Testis (tissue), 3 donors: Measurements from ENCODE around the gene RAB3GAP2. TPM values are rescaled to one million over a fixed set of nuclear protein-coding genes. Genes with fewer than 3 reads are reported as not detected.

Experiments used
- DNase-seq: peaks from one replicate; pipeline ENCODE4 v3.0.0-alpha.2; 2019
- H3K27ac ChIP-seq, 2 donors: fragments of 200-600 bp; sonication (generic); one replicate each; pipeline ENCODE4 v1.5.1; 2019
- H3K27me3 ChIP-seq: fragments of 200-600 bp; sonication (generic); one replicate; pipeline ENCODE4 v1.5.1; 2019
- H3K36me3 ChIP-seq: fragments of 200-600 bp; sonication (generic); one replicate; pipeline ENCODE4 v1.5.1; 2017; ENCODE audit warnings: low read depth; ENCODE audit errors: missing control alignments
- H3K4me1 ChIP-seq: fragments of 200-600 bp; sonication (generic); one replicate; pipeline ENCODE4 v1.5.1; 2019
- H3K4me3 ChIP-seq, 2 donors: fragments of 200-600 bp; sonication (generic); one replicate each; pipeline ENCODE4 v1.5.1; 2017 to 2019
- H3K9me3 ChIP-seq: fragments of 200-600 bp; sonication (generic); one replicate; pipeline ENCODE4 v1.5.1; 2017
- POLR2A ChIP-seq: fragments of 450-650 bp; IDR thresholded peaks from one replicate; pipeline ENCODE4 v1.6.1; 2017; ENCODE audit warnings: antibody characterized with exemption, mild to moderate bottlenecking, moderate library complexity
- WGBS, 2 donors: methylation state at CpG; one replicate each; pipeline ENCODE4 v1.1.5; 2018; 5-methylcytosine and 5-hydroxymethylcytosine counted together
- intact Hi-C: fragments of 100-400 bp; cut with DNase I; formaldehyde crosslinking; loops from one replicate; pipeline ENCODE4 v1.15.1; 2023; ENCODE audit warnings: low total_unique reads
- polyA plus RNA-seq: library from polyadenylated mRNA; stranded (reverse); fragments of 350-450 nt; fragmentation: Illumina TruSeq; extraction: RNeasy Lipid Tissue Mini Kit (QIAGEN cat#74804); gene quantifications from one replicate; pipeline ENCODE4 v1.2.3, GENCODE V29; 2014; ENCODE audit warnings: low read depth, low replicate concordance; ENCODE audit not compliant: insufficient read depth
- total RNA-seq, 2 donors: library from RNA; depleted of rRNA; stranded (reverse); fragments of >200 nt; gene quantifications; one replicate each; pipeline ENCODE4 v1.2.3, GENCODE V29; 2016
- TF ChIP-seq, protein P1 (sequence below), 3 experiments: fragments of 450-650 bp in 2 of 3; fragments of 200-600 bp in 1 of 3; sonication (generic) in 1 of 3; IDR thresholded peaks; one replicate each; pipeline ENCODE4 v1.5.1; 2016 to 2019; ENCODE audit warnings: antibody characterized with exemption in 3 of 3, mild to moderate bottlenecking in 2 of 3, moderate library complexity in 1 of 3

Gene RAB3GAP2
- total and polyA plus RNA-seq, 3 donors from 2014 or later: 17.9 to 28.7 (median 24.6) TPM

DNA sequence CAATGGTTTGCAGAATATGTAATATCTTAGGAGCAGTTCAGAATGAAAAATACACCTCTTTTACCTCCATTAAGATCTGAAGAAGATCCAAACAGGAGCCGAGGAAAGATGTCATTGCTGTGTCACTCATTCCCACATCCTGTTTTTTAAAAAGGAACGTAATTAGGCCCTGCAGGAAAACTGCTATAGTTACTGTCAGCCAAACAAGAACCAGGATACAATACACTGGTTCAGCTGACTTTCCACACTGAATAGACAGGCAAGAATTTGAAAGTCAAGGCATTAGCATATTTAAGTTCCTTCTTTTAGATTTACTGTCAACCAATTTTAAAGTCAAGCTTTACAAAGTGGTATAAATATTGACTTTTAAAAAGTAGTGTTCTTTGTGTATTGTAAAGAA is 114.5 kb downstream of the RAB3GAP2 start:
- Histone ChIP-seq H3K4me3 (no peak overlapping the region), H3K9me3 (no peaks in the 10 kb centered on the region), H3K27ac (no peak overlapping the region), H3K4me1 (no peaks in the 10 kb centered on the region), H3K36me3 (no peaks in the 10 kb centered on the region), H3K27me3 (no peaks in the 10 kb centered on the region)
- 74 to 85% methylated on average over 2 of the region's 2 CpGs for WGBS, 2 donors
- intact Hi-C loops: no loop called here
- DNase-seq: no peak
- TF ChIP-seq POLR2A: no peak
- TF ChIP-seq, protein P1, sequence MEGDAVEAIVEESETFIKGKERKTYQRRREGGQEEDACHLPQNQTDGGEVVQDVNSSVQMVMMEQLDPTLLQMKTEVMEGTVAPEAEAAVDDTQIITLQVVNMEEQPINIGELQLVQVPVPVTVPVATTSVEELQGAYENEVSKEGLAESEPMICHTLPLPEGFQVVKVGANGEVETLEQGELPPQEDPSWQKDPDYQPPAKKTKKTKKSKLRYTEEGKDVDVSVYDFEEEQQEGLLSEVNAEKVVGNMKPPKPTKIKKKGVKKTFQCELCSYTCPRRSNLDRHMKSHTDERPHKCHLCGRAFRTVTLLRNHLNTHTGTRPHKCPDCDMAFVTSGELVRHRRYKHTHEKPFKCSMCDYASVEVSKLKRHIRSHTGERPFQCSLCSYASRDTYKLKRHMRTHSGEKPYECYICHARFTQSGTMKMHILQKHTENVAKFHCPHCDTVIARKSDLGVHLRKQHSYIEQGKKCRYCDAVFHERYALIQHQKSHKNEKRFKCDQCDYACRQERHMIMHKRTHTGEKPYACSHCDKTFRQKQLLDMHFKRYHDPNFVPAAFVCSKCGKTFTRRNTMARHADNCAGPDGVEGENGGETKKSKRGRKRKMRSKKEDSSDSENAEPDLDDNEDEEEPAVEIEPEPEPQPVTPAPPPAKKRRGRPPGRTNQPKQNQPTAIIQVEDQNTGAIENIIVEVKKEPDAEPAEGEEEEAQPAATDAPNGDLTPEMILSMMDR (IDR thresholded peaks at IDR 0.05): no peak

DNA sequence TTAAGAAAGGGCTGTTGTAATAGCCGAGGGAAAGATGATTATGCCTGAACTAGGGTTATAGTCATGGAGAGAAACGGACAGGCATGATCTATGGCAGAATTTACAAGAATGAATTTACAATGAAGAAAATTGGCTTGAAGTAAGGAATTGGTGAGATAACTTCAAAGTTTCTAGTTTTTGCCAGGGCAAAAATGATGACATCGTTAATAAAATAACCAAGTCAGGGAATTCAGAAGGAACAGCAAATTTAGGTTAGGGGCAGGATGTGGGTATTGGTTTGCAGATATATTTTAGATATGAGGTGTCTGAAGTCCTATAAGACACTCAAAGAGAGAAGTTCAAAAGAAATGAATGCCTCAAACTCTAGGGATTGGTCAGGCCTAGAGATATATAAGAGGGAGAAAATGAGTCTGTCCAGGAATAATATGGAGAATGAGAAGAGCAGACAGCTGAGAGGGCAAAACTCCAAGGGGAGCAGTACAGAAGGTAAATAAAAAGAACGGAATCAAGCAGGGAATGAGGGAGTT is 115.6 kb downstream of the RAB3GAP2 start:
- no peak overlapping the region for H3K27ac ChIP-seq
- H3K4me1 ChIP-seq: no peaks in the 10 kb centered on the region
- no peak overlapping the region for H3K4me3 ChIP-seq
- no peaks in the 10 kb centered on the region for H3K36me3 ChIP-seq
- WGBS, 2 donors: 95 to 96% methylated on average over 4 of the region's 4 CpGs
- no peak for DNase-seq
- no peaks in the 10 kb centered on the region for H3K9me3 ChIP-seq
- intact Hi-C loops: no loop called here
- no peaks in the 10 kb centered on the region for H3K27me3 ChIP-seq
- TF ChIP-seq POLR2A: no peak
- TF ChIP-seq, protein P1 (IDR thresholded peaks at IDR 0.05): no peak

DNA sequence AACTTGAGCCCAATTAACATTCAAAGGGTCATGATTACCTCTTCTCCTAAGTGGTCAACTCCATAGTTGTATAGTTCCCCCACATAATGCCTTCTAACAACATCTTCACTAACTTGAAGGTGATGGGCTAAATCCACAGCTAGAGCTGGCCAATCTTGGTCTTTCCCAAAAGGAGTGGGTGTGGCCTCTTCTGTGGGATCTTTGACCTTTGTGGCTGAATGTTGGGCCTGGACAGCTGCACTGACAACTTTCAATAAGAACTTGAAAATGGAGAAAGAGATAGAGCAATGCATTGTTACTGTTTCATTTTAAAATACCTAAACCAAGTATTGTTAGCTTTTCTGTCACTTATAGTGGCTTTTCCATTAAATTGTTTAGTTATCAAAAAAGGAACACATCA is 119.1 kb downstream of the RAB3GAP2 start:
- no peak for DNase-seq
- Histone ChIP-seq H3K27ac (no peak overlapping the region), H3K36me3 (no peaks in the 10 kb centered on the region), H3K9me3 (no peaks in the 10 kb centered on the region), H3K4me1 (peaks cover 3% of the 10 kb centered on the region), H3K4me3 (no peak overlapping the region), H3K27me3 (no peaks in the 10 kb centered on the region)
- intact Hi-C loops: no loop called here
- TF ChIP-seq, protein P1 (IDR thresholded peaks at IDR 0.05): no peak
- TF ChIP-seq POLR2A: no peak

DNA sequence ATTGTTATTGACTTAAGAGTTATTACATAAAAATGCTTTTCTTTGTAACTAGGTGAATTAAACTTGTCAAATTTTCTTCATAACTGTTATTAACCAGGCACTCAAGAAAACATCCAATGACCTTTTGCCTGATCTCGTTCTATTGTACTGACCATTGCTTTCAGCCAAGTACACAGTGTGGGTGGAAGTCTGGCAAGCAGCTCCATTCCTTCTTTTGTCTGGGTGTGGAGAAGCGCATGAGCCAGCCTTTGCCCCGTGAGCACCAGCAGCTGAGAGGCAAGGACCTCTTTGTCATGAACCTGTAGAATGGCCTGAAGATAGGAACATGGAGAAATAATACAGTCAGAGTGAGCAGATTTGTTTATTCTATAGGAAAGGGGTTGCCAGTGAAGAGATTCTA is 120.8 kb downstream of the RAB3GAP2 start:
- Histone ChIP-seq H3K27ac (peak overlapping the region in 1 of 2 donors; percentile 65), H3K4me1 (peaks cover 3% of the 10 kb centered on the region), H3K36me3 (no peaks in the 10 kb centered on the region), H3K9me3 (no peaks in the 10 kb centered on the region), H3K4me3 (no peak overlapping the region), H3K27me3 (no peaks in the 10 kb centered on the region)
- intact Hi-C loops: no loop called here
- peak; percentile 62 for DNase-seq
- 31 to 40% methylated on average over 3 of the region's 3 CpGs for WGBS, 2 donors
- no peak for TF ChIP-seq POLR2A
- TF ChIP-seq, protein P1 (IDR thresholded peaks at IDR 0.05): no peak

DNA sequence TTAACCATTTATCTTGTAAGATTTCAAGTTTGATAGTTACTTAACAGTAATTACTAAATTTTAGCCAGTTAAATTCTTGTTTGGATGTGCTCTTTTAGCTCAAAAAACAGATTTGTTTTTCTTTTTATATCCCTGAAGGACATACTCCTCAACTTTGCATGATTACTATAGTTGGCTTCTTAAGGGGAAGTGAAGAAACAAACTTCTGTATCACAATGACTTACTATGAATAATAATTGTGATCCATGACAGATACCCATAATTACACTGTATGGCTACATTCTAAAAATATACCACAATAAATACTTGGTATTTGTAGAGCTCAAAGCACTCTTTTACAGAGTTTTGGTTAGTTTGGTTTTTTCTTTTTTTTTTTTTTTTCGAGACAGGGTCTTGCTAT is 122.5 kb downstream of the RAB3GAP2 start:
- no peaks in the 10 kb centered on the region for H3K9me3 ChIP-seq
- no peaks in the 10 kb centered on the region for H3K36me3 ChIP-seq
- intact Hi-C loops: no loop called here
- DNase-seq: no peak
- H3K27ac ChIP-seq: peak overlapping the region in 1 of 2 donors; percentile 63
- TF ChIP-seq, protein P1 (IDR thresholded peaks at IDR 0.05): no peak
- no peak for TF ChIP-seq POLR2A
- peaks cover 3% of the 10 kb centered on the region for H3K4me1 ChIP-seq
- no peak overlapping the region for H3K4me3 ChIP-seq
- no peaks in the 10 kb centered on the region for H3K27me3 ChIP-seq
- WGBS, 2 donors: 81 to 92% methylated on average over 1 of the region's 1 CpG
